ENCODE measurements around the gene VAC14. TPM values are rescaled to one million over a fixed set of nuclear protein-coding genes. Genes with fewer than 3 reads are reported as not detected.
A peak's percentile ranks its signal among the peaks of the same experiment; 100 is the strongest.

Gene VAC14
- total and polyA plus RNA-seq, 4 donors: 27.6 to 60.8 (median 50.9) TPM

GRCh38 chr16:70701596-70701995 lies 99.4 kb downstream of the VAC14 start:
- WGBS, 2 donors: 84 to 87% methylated on average over 9 of the region's 9 CpGs
- peak overlapping the region in 1 of 2 donors; percentile 34 for H3K27ac ChIP-seq (ENCODE audit: low read depth in 1 of 2, low read length in 1 of 2)
- no peak overlapping the region for H3K9ac ChIP-seq (ENCODE audit: insufficient read depth in 1 of 2, low read length in 2 of 2)

GRCh38 chr16:70701036-70701435 lies 99.9 kb downstream of the VAC14 start:
- 83 to 84% methylated on average over 3 of the region's 3 CpGs for WGBS, 2 donors
- H3K27ac ChIP-seq (ENCODE audit: low read depth in 1 of 2, low read length in 1 of 2): peak overlapping the region; percentile 34 to 37

More at GRCh38 chr16:70701596-70701995, 99.4 kb downstream of the VAC14 start:
- TF ChIP-seq, protein P1, sequence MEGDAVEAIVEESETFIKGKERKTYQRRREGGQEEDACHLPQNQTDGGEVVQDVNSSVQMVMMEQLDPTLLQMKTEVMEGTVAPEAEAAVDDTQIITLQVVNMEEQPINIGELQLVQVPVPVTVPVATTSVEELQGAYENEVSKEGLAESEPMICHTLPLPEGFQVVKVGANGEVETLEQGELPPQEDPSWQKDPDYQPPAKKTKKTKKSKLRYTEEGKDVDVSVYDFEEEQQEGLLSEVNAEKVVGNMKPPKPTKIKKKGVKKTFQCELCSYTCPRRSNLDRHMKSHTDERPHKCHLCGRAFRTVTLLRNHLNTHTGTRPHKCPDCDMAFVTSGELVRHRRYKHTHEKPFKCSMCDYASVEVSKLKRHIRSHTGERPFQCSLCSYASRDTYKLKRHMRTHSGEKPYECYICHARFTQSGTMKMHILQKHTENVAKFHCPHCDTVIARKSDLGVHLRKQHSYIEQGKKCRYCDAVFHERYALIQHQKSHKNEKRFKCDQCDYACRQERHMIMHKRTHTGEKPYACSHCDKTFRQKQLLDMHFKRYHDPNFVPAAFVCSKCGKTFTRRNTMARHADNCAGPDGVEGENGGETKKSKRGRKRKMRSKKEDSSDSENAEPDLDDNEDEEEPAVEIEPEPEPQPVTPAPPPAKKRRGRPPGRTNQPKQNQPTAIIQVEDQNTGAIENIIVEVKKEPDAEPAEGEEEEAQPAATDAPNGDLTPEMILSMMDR (IDR thresholded peaks at IDR 0.05; ENCODE audit: control extremely low read depth, extremely low read depth): no peak
- Histone ChIP-seq H3K4me1 (ENCODE audit: control insufficient read depth in 5 of 5, insufficient read depth in 5 of 5, low read length in 5 of 5) (peaks cover 4 to 59% (median 28%) of the 10 kb centered on the region in 5 donors), H3K27me3 (ENCODE audit: control insufficient read depth in 3 of 3, insufficient read depth in 3 of 3, low read length in 2 of 3) (no peaks in the 10 kb centered on the region), H3K4me3 (no peak overlapping the region), H3K36me3 (ENCODE audit: control insufficient read depth in 4 of 4, insufficient read depth in 4 of 4, low read length in 4 of 4) (no peaks in the 10 kb centered on the region), H3K9me3 (ENCODE audit: control insufficient read depth in 4 of 4, insufficient read depth in 3 of 4, low read length in 3 of 4) (no peaks in the 10 kb centered on the region)
- ATAC-seq (ENCODE audit: insufficient read depth, low FRiP score) (no peak), DNase-seq (no peak)

DNA sequence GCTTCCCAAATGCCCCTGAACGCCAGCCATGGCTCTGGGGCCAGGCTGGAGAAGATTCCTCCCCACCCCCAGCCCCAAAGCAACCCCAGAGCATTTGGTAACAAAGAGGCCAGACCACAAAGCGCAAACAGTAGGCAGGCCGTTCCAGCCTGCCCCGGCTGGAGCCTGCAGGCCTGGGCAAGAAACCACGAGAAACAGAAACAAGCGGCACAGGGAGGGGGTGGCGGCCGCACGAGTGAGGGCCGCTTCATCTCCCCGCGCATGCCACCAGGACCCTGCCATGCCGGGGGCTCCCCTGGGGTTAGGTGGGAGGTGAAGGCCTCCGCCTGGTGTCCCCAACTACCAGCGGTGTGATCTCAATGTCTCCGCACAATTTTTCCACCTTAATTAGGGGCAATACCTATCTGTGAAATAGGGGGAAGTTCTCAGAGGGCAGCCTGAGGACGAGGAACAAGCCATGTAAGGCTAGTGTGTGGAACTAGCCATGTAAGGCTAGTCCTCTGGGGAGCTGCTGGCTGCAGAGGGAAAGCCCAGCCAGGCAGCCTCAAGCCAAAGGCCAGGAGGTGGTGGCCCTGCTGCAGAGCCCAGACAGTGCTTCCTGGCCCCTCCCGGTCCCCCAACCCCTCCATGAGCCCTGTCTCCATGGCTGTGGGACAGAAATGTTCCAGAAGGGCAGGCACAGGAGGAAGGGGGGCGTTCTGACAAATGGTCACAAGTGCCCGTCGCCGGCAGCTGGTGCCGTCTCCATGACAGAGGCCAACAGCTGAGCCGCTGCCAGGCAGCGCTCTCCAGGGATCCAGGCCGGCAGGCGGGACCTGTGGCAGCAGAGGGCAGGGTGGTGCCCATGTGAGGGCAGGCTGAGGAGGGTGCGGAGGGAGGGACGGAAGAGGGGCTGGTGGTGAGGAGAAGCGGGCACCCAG lies 100.6 kb downstream of the VAC14 start:
- H3K27ac ChIP-seq (ENCODE audit: low read depth in 1 of 2, low read length in 1 of 2): peak overlapping the region in 1 of 2 donors; percentile 55
- 42 to 74% methylated on average over 30 of the region's 30 CpGs for WGBS, 2 donors
- TF ChIP-seq, protein P1 (IDR thresholded peaks at IDR 0.05; ENCODE audit: control extremely low read depth, extremely low read depth): no peak
- ATAC-seq (ENCODE audit: insufficient read depth, low FRiP score) (no peak), DNase-seq (no peak)
- no peaks in the 10 kb centered on the region for H3K9me3 ChIP-seq (ENCODE audit: control insufficient read depth in 4 of 4, insufficient read depth in 3 of 4, low read length in 3 of 4)
- H3K4me3 ChIP-seq: no peak overlapping the region
- no peaks in the 10 kb centered on the region for H3K36me3 ChIP-seq (ENCODE audit: control insufficient read depth in 4 of 4, insufficient read depth in 4 of 4, low read length in 4 of 4)
- H3K4me1 ChIP-seq (ENCODE audit: control insufficient read depth in 5 of 5, insufficient read depth in 5 of 5, low read length in 5 of 5): peaks cover 7 to 63% (median 35%) of the 10 kb centered on the region in 5 donors
- no peaks in the 10 kb centered on the region for H3K27me3 ChIP-seq (ENCODE audit: control insufficient read depth in 3 of 3, insufficient read depth in 3 of 3, low read length in 2 of 3)
- H3K9ac ChIP-seq (ENCODE audit: insufficient read depth in 1 of 2, low read length in 2 of 2): no peak overlapping the region

More at GRCh38 chr16:70701036-70701435, 99.9 kb downstream of the VAC14 start:
- Histone ChIP-seq H3K4me3 (no peak overlapping the region), H3K27me3 (ENCODE audit: control insufficient read depth in 3 of 3, insufficient read depth in 3 of 3, low read length in 2 of 3) (no peaks in the 10 kb centered on the region), H3K36me3 (ENCODE audit: control insufficient read depth in 4 of 4, insufficient read depth in 4 of 4, low read length in 4 of 4) (no peaks in the 10 kb centered on the region), H3K9me3 (ENCODE audit: control insufficient read depth in 4 of 4, insufficient read depth in 3 of 4, low read length in 3 of 4) (no peaks in the 10 kb centered on the region), H3K4me1 (ENCODE audit: control insufficient read depth in 5 of 5, insufficient read depth in 5 of 5, low read length in 5 of 5) (peaks cover 5 to 58% (median 30%) of the 10 kb centered on the region in 5 donors), H3K9ac (ENCODE audit: insufficient read depth in 1 of 2, low read length in 2 of 2) (no peak overlapping the region)
- TF ChIP-seq, protein P1 (IDR thresholded peaks at IDR 0.05; ENCODE audit: control extremely low read depth, extremely low read depth): no peak
- DNase-seq: no peak
- no peak for ATAC-seq (ENCODE audit: insufficient read depth, low FRiP score)

All from lung (tissue), 12 donors.